DOHH2 (cell line): ENCODE measurements around the gene RAMP3.

Source experiments
- EZH2phosphoT487 ChIP-seq: fragments of 200-600 bp; sonication (generic); IDR thresholded peaks from 2 replicates; pipeline ENCODE4 v1.6.1; 2017; ENCODE audit warnings: borderline replicate concordance, mild to moderate bottlenecking, antibody characterized with exemption, low read length, moderate library complexity, mixed read lengths
- TF ChIP-seq, protein P1 (sequence below): fragments of 200-600 bp; sonication (generic); IDR thresholded peaks from one replicate; pipeline ENCODE4 v1.5.1; 2014; ENCODE audit warnings: antibody characterized with exemption, mild to moderate bottlenecking, low read depth, low read length; ENCODE audit not compliant: poor library complexity, severe bottlenecking

DNA sequence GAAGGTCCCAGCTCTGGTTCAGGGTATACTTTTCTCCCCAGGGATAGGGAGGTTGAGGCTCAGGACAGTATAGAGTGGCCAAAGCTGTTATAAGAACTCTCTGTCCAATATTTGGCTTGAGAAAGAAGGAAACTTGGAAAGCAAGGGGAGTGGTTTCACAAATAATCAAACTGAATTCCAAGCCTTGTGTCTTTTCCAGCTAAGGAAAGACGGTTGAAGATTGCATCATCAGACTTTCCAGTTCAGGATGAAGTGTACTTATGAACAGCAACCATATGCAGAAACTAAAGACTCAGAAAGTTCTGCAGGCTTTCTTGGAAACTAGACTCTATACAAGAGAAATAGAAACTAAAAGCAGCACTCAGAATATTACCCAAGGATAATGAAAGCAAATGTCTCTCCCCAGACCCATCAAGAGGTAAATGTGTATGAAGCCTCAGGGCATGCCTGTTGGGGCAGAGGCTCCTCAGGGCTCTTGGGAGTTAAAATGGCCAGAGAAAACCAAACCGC, 46.4 kb downstream of the RAMP3 start:
- TF ChIP-seq EZH2phosphoT487, result no peak
- TF ChIP-seq, protein P1, sequence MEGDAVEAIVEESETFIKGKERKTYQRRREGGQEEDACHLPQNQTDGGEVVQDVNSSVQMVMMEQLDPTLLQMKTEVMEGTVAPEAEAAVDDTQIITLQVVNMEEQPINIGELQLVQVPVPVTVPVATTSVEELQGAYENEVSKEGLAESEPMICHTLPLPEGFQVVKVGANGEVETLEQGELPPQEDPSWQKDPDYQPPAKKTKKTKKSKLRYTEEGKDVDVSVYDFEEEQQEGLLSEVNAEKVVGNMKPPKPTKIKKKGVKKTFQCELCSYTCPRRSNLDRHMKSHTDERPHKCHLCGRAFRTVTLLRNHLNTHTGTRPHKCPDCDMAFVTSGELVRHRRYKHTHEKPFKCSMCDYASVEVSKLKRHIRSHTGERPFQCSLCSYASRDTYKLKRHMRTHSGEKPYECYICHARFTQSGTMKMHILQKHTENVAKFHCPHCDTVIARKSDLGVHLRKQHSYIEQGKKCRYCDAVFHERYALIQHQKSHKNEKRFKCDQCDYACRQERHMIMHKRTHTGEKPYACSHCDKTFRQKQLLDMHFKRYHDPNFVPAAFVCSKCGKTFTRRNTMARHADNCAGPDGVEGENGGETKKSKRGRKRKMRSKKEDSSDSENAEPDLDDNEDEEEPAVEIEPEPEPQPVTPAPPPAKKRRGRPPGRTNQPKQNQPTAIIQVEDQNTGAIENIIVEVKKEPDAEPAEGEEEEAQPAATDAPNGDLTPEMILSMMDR, result no peak
